ENCODE measurements around the gene RPL3. TPM values are rescaled to one million over a fixed set of nuclear protein-coding genes. Genes with fewer than 3 reads are reported as not detected.

The RPL3 gene
- total and polyA plus RNA-seq, 2 of the 4 experiments (the other 2 are of a cell fraction) = 2,871 to 3,312 TPM

DNA sequence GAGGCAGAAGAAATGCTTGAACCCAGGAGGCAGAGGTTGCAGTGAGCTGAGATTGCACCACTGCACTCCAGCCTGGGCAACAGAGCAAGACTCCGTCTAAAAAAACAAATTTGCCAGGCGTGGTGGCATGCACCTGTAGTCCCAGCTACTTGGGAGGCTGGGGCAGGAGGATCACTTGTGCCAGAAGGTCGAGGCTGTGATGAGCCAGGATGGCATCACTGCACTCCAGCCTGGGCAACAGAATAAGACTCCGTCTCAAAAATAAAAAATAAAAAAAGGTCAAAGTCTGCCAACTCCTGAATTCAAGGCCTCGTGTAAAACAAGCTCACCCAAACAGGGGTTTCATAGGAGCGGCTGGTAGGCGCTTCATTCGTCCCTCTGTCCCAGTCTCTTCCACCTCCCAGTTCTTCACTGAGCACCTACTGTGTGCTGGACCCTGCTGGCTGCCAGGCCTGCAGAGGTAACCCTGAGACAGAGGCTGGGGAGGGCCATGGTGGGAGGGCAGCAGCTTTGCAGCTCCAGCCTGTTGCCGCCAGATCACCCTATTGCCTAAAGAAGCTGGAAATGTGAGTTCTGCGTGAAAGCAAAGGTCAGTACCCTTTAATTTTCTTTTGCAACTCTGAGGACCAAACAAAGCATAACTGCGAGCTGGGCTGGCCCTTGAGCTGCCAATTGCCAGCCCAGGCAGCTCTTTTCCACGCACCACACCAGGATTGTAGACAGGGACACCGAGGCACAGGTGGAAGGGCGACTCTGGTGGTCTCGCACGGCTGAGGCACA lies 15.3 kb downstream of the RPL3 start (continued):
- TF ChIP-seq MXI1 (IDR thresholded peaks at IDR 0.05; ENCODE audit: borderline replicate concordance, low read depth, low read length) = no peak

DNA sequence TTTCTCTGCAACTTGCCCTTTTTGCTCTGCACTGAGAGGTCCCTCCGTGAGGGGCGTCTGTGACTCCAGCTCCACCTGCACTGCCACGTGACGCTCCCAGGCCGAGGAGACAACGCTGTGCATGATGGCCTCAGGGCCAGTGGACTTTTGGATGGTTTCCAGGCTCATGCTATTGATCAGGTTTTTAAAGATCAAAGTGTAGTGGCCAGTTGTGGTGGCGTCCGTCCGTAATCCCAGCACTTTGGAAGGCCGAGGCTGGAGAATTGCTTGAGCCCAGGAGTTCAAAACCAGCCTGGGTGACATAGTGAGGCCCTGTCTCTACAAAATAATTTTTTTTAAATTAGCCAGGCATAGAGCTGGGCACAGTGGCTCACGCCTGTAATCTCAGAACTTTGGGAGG lies 16.1 kb downstream of the RPL3 start:
- Histone ChIP-seq H4K5ac (ENCODE audit: low read depth, low read length) (no peak overlapping the region), H2BK120ac (ENCODE audit: low read depth, low read length) (no peak overlapping the region), H3K9me3 (ENCODE audit: control insufficient read depth, insufficient read depth, low read length) (no peaks in the 10 kb centered on the region), H3K27ac (ENCODE audit: insufficient read depth, low read length) (no peak overlapping the region), H4K8ac (ENCODE audit: low read depth in 2 of 2, low read length in 2 of 2) (no peak overlapping the region), H3K4ac (ENCODE audit: low read depth, low read length) (no peak overlapping the region), H4K91ac (ENCODE audit: insufficient read depth, low read depth, low read length) (no peak overlapping the region), H2BK15ac (ENCODE audit: low read depth, low read length) (no peak overlapping the region), H3K23ac (ENCODE audit: low read depth, low read length) (no peak overlapping the region), H3K4me3 (ENCODE audit: insufficient read depth, low read depth, low read length) (no peak overlapping the region), H3K4me2 (ENCODE audit: low read depth, low read length) (no peak overlapping the region), H2AK9ac (replicated peaks; ENCODE audit: low read depth, low read length, poor library complexity) (no peak overlapping the region), H2AK5ac (ENCODE audit: low read depth, low read length) (no peak overlapping the region), H2BK20ac (ENCODE audit: low read depth, low read length) (no peak overlapping the region), H3K79me1 (ENCODE audit: low read depth in 1 of 2, low read length in 2 of 2) (peaks cover 0 to 3% of the 10 kb centered on the region in 2 experiments; a peak in 2 of 4 replicates), H3K4me1 (ENCODE audit: control insufficient read depth, insufficient read depth, low read length) (peaks cover 7% of the 10 kb centered on the region), H3K56ac (ENCODE audit: extremely low read depth, insufficient read depth, low read length) (no peak overlapping the region), H3K27me3 (ENCODE audit: control insufficient read depth, insufficient read depth, low read length) (no peaks in the 10 kb centered on the region), H3K36me3 (ENCODE audit: control insufficient read depth, insufficient read depth, low read length) (peaks cover 16% of the 10 kb centered on the region), H3K14ac (replicated peaks; ENCODE audit: low read depth, low read length) (no peak overlapping the region), H3K18ac (ENCODE audit: low read depth, low read length) (no peak overlapping the region), H4K20me1 (ENCODE audit: insufficient read depth, low read length) (peaks cover 6% of the 10 kb centered on the region), H3K9ac (ENCODE audit: low read depth, low read length) (no peak overlapping the region), H3K9me1 (ENCODE audit: insufficient read depth, low read length) (peaks cover 6% of the 10 kb centered on the region; the same call in 1 of the 2 replicates), H2AFZ (replicated peaks; ENCODE audit: low read length, poor library complexity) (no peak overlapping the region), H2BK5ac (ENCODE audit: low read depth, low read length, poor library complexity, severe bottlenecking) (no peak overlapping the region)
- 93% methylated on average over 3 of the region's 11 CpGs; no CpG with 5 or more reads in 1 of the 2 experiments for WGBS, 2 experiments (ENCODE audit: extremely low coverage in 2 of 2, insufficient read length in 1 of 2)
- in situ Hi-C loops (cut with MboI; ENCODE audit: low sequenced_read_pairs) = loop anchor here (10.0 kb wide), 1 partner anchor 439 kb away; no protein-coding TSS in a partner anchor
- POLR2A ChIA-PET (ENCODE audit: unreplicated experiment) = no interaction called here
- dilution Hi-C loops (cut with HindIII; ENCODE audit: low sequenced_read_pairs, unreplicated experiment) = no loop called here
- intact Hi-C loops (cut with micrococcal nuclease) = no loop called here
- CTCF ChIA-PET = no interaction called here
- TF ChIP-seq MAZ (IDR thresholded peaks at IDR 0.05; ENCODE audit: borderline replicate concordance, low read depth, low read length) (no peak), CHD1 (IDR thresholded peaks at IDR 0.05; ENCODE audit: low read depth, low read length) (no peak), MAFK (IDR thresholded peaks at IDR 0.05; ENCODE audit: low read depth, low read length) (no peak), MXI1 (IDR thresholded peaks at IDR 0.05; ENCODE audit: borderline replicate concordance, low read depth, low read length) (no peak), CEBPB (IDR thresholded peaks at IDR 0.05; ENCODE audit: low read depth, low read length) (no peak), POLR2A (IDR thresholded peaks at IDR 0.05; ENCODE audit: low read depth, low read length) (no peak), USF2 (IDR thresholded peaks at IDR 0.05; ENCODE audit: low read depth, low read length) (no peak), RFX5 (IDR thresholded peaks at IDR 0.05; ENCODE audit: low read depth, low read length) (no peak), NFE2L2 (IDR thresholded peaks at IDR 0.05; ENCODE audit: low read depth, low read length) (no peak), RAD21 (IDR thresholded peaks at IDR 0.05; ENCODE audit: low read length) (no peak), BHLHE40 (IDR thresholded peaks at IDR 0.05; ENCODE audit: low read depth, low read length) (no peak)
- TF ChIP-seq, protein P1, sequence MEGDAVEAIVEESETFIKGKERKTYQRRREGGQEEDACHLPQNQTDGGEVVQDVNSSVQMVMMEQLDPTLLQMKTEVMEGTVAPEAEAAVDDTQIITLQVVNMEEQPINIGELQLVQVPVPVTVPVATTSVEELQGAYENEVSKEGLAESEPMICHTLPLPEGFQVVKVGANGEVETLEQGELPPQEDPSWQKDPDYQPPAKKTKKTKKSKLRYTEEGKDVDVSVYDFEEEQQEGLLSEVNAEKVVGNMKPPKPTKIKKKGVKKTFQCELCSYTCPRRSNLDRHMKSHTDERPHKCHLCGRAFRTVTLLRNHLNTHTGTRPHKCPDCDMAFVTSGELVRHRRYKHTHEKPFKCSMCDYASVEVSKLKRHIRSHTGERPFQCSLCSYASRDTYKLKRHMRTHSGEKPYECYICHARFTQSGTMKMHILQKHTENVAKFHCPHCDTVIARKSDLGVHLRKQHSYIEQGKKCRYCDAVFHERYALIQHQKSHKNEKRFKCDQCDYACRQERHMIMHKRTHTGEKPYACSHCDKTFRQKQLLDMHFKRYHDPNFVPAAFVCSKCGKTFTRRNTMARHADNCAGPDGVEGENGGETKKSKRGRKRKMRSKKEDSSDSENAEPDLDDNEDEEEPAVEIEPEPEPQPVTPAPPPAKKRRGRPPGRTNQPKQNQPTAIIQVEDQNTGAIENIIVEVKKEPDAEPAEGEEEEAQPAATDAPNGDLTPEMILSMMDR (conservative IDR thresholded peaks at IDR 0.05; ENCODE audit: low read depth, low read length) = no peak
- TF ChIP-seq, protein P2, sequence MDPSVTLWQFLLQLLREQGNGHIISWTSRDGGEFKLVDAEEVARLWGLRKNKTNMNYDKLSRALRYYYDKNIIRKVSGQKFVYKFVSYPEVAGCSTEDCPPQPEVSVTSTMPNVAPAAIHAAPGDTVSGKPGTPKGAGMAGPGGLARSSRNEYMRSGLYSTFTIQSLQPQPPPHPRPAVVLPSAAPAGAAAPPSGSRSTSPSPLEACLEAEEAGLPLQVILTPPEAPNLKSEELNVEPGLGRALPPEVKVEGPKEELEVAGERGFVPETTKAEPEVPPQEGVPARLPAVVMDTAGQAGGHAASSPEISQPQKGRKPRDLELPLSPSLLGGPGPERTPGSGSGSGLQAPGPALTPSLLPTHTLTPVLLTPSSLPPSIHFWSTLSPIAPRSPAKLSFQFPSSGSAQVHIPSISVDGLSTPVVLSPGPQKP (IDR thresholded peaks at IDR 0.05; ENCODE audit: borderline replicate concordance, low read depth, low read length) = no peak
- ATAC-seq (ENCODE audit: low read depth) = no peak
- DNase-seq = no peak
- BruUV-seq (replicated peaks) = no TSS peak

Data from IMR-90 (cell line).